Activated CD8-positive, alpha-beta T cell treated with anti-CD3 and anti-CD28 coated beads for 36 hours (primary cell): Measurements from ENCODE around the gene PKM. TPM values are rescaled to one million over a fixed set of nuclear protein-coding genes. Genes with fewer than 3 reads are reported as not detected.

ENCODE experiments used
- ATAC-seq: fragments of 200-7000 bp; cut with Tn5 transposase; one replicate; pipeline ENCODE4 v1.10.0; 2021; ENCODE audit warnings: mild to moderate bottlenecking, moderate library complexity
- CTCF ChIA-PET: fragments of 350-600 bp; sonication (Branson Sonifier 250); formaldehyde crosslinking; loops from one replicate; lab custom pipeline; 2021; ENCODE audit warnings: antibody characterized with exemption; lab: Charles Lee
- POLR2A ChIA-PET: fragments of 350-600 bp; sonication (Branson Sonifier 250); formaldehyde crosslinking; loops from one replicate; lab custom pipeline; 2021; ENCODE audit warnings: antibody characterized with exemption; lab: Charles Lee
- DNase-seq: peaks from one replicate; pipeline ENCODE4 v3.0.0-alpha.2; 2020
- H3K27ac Mint-ChIP-seq: one replicate; pipeline ENCODE4 v1.8.0; 2021; ENCODE audit warnings: mild to moderate bottlenecking, mixed read lengths
- H3K27me3 Mint-ChIP-seq: one replicate; pipeline ENCODE4 v1.8.0; 2021; ENCODE audit warnings: mixed read lengths
- H3K36me3 Mint-ChIP-seq: one replicate; pipeline ENCODE4 v1.8.0; 2021; ENCODE audit warnings: low read depth, mixed read lengths
- H3K4me1 Mint-ChIP-seq: one replicate; pipeline ENCODE4 v1.8.0; 2021; ENCODE audit warnings: low read depth, mixed read lengths
- H3K4me3 Mint-ChIP-seq: one replicate; pipeline ENCODE4 v1.8.0; 2021; ENCODE audit warnings: mild to moderate bottlenecking, moderate library complexity, mixed read lengths
- H3K9me3 Mint-ChIP-seq: one replicate; pipeline ENCODE4 v1.8.0; 2021; ENCODE audit warnings: mixed read lengths
- intact Hi-C: fragments of 100-400 bp; cut with micrococcal nuclease; formaldehyde crosslinking; loops from one replicate; pipeline ENCODE4 v1.10.0; 2022
- total RNA-seq, 2 experiments: library from RNA; stranded (reverse); gene quantifications; one replicate each; pipeline ENCODE4 v1.2.3, GENCODE V29; 2021
- TF ChIP-seq, protein P1 (sequence below): fragments of 200-600 bp; IDR thresholded peaks from one replicate; pipeline ENCODE4 v1.8.0; 2022; ENCODE audit warnings: antibody characterized with exemption, mild to moderate bottlenecking

The PKM gene
- total RNA-seq, 2 experiments from 2014 or later, result 2,565 to 2,588 TPM

DNA sequence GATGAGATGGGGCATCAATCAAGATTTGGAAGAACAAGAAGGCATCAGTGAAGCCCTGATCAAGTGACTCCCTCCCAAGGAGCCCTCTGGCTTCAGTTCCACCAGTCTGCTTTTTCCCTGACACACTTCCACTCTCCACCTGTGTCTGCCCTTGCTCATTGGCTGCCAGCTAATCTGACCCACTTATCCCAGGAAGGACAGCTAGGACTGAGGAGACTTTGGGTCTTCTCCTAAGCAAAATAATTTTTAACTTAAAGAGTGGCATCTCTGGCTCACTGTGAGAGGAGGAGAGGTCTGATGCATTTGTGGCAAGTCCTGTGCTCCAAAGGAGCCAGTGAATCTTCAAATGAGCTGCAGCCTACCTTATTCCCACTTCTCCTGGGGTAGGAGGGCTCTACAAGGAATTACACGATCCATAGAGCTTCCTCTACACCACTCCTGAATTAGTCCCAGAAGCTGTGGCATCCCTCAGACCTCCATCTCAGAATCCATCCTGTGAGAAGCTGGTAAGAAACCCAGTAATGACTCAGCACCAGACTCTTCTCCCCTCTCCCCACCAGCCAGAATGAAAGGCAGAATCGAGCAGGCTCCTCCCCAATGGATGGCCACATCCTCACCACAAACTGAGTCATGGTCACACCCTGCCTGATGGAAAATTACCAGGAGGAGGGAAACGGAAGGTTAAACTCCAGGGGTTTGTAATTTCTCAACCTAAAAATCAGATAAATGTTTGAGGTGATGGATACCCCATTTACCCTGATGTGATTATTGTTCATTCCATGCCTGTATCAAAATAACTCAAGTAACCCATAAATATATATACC is 6.3 kb upstream of the PKM start:
- peak; percentile 89 for DNase-seq
- H3K4me3 Mint-ChIP-seq, result peak overlapping the region; percentile 66
- no peaks in the 10 kb centered on the region for H3K9me3 Mint-ChIP-seq
- peak overlapping the region; percentile 91 for H3K27ac Mint-ChIP-seq
- ChIA-PET POLR2A (interaction anchor here (1.1 to 7.9 kb wide), 4 partner anchors 8 to 82 kb away, joined by 3 to 105 read pairs (median 3); partner anchors contain the start of gene PKM), CTCF (interaction anchor here (5.2 kb wide), 1 partner anchor 10 kb away, joined by 35 read pairs; no protein-coding TSS in a partner anchor)
- peaks cover 18% of the 10 kb centered on the region for H3K36me3 Mint-ChIP-seq
- ATAC-seq, result peak; percentile 96
- peaks cover 1% of the 10 kb centered on the region for H3K27me3 Mint-ChIP-seq
- peaks cover 45% of the 10 kb centered on the region for H3K4me1 Mint-ChIP-seq
- TF ChIP-seq, protein P1, sequence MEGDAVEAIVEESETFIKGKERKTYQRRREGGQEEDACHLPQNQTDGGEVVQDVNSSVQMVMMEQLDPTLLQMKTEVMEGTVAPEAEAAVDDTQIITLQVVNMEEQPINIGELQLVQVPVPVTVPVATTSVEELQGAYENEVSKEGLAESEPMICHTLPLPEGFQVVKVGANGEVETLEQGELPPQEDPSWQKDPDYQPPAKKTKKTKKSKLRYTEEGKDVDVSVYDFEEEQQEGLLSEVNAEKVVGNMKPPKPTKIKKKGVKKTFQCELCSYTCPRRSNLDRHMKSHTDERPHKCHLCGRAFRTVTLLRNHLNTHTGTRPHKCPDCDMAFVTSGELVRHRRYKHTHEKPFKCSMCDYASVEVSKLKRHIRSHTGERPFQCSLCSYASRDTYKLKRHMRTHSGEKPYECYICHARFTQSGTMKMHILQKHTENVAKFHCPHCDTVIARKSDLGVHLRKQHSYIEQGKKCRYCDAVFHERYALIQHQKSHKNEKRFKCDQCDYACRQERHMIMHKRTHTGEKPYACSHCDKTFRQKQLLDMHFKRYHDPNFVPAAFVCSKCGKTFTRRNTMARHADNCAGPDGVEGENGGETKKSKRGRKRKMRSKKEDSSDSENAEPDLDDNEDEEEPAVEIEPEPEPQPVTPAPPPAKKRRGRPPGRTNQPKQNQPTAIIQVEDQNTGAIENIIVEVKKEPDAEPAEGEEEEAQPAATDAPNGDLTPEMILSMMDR, result no peak
- intact Hi-C loops, result no loop called here

DNA sequence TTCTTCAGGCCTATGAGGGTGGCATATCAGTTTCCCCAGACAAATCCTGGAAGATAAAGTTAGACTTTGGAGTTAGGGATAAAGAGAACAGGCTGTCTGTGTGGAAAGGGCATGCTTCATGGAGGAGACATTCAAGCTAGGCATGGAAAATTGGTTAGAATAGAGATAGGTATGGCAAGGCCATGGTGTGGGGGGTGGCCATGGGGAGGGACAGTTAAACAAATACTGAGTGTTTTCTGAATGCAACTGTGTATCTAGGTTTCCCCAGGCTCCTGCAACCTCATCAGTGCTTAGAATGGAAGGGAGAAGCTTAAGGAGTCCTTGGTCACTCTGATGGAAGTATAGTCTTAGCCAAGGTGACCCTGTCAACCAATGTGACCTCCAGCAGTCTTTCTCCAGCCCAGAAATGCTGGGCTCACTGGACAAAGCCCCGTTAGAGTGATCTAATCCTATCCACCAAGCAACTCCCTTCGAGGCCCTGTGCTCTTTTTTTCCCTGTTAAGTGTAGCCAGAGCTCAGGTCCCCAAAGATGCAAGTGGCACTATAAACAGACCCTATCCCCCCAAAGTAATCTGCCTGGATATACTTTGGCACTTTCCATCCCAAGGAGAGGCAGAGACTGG is 5.5 kb upstream of the PKM start:
- Mint-ChIP-seq H3K9me3 (no peaks in the 10 kb centered on the region), H3K36me3 (peaks cover 12% of the 10 kb centered on the region), H3K4me1 (peaks cover 48% of the 10 kb centered on the region), H3K4me3 (peak overlapping the region; percentile 66), H3K27me3 (peaks cover 1% of the 10 kb centered on the region), H3K27ac (peak overlapping the region; percentile 91)
- DNase-seq (no peak), ATAC-seq (no peak)
- intact Hi-C loops, result no loop called here
- TF ChIP-seq, protein P1, result no peak
- ChIA-PET CTCF (interaction anchor here (5.2 kb wide), 1 partner anchor 9 kb away, joined by 35 read pairs; no protein-coding TSS in a partner anchor), POLR2A (interaction anchor here (0.8 to 7.9 kb wide), 5 partner anchors 7 to 83 kb away, joined by 3 to 105 read pairs (median 3); partner anchors contain the start of gene PKM)

DNA sequence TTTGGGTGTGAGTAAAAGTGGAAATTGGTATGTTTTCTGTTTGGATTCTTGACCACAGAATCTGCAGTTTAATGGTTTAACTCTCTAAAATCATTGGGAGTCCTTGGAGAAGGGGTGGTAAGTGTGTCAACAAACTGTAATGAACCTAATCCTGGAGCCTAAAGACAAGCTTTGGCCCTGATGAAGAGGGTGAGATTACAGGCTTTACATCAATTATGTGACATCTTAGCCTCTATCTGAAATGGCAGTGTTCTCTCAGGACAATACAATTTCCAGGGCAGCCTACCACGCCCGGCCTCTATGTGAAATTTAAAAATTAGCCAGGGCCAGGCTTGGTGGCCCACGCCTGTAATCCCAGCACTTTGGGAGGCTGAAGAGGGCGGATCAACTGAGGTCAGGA is 4.3 kb upstream of the PKM start:
- H3K9me3 Mint-ChIP-seq, result no peaks in the 10 kb centered on the region
- no peak for ATAC-seq
- TF ChIP-seq, protein P1, result no peak
- ChIA-PET CTCF (interaction anchor here (4.4 kb wide), 1 partner anchor 36 kb away, joined by 13 read pairs; the partner anchor contains the start of gene GRAMD2A), POLR2A (interaction anchor here (7.9 kb wide), 1 partner anchor 6 kb away, joined by 105 read pairs; the partner anchor contains the start of gene PKM)
- peaks cover 48% of the 10 kb centered on the region for H3K4me1 Mint-ChIP-seq
- H3K27me3 Mint-ChIP-seq, result peaks cover 1% of the 10 kb centered on the region
- H3K36me3 Mint-ChIP-seq, result peaks cover 12% of the 10 kb centered on the region
- intact Hi-C loops, result no loop called here
- no peak overlapping the region for H3K4me3 Mint-ChIP-seq
- no peak overlapping the region for H3K27ac Mint-ChIP-seq
- DNase-seq, result no peak

DNA sequence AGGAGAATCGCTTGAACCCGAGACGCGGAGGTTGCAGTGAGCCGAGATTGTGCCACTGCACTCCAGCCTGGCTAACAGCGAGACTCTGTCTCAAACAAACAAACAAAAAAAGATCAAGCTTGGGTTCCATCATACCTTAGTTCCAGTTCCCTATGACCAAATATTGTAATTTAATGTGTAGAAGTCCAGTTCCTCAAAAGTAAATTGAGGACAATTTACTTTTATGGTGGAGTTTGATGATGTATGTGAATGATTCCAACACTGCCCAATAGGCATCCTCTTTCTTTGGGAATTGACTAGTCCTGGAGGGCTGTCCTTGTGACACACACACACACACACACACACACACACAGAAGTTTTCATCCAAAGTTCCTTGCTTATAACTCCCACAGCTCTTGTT is 2.8 kb upstream of the PKM start:
- Mint-ChIP-seq H3K27me3 (peaks cover 1% of the 10 kb centered on the region), H3K36me3 (peaks cover 20% of the 10 kb centered on the region), H3K9me3 (no peaks in the 10 kb centered on the region), H3K4me1 (peaks cover 40% of the 10 kb centered on the region), H3K27ac (no peak overlapping the region), H3K4me3 (no peak overlapping the region)
- TF ChIP-seq, protein P1, result no peak
- ChIA-PET POLR2A (interaction anchor here (1.4 kb wide), 1 partner anchor 12 kb away, joined by 3 read pairs; no protein-coding TSS in a partner anchor), CTCF (interaction anchor here (1.1 to 4.4 kb wide), 2 partner anchors 17 to 35 kb away, joined by 3 to 13 read pairs; partner anchors contain the start of gene GRAMD2A)
- no peak for ATAC-seq
- DNase-seq, result no peak
- intact Hi-C loops, result no loop called here
